HG03095 (cell line): ENCODE results near the gene KLHL1.
"Not testable (repeated sequence)": the region's sequence is repeated elsewhere in the genome, so short reads cannot be mapped to it uniquely, and the experiment has no call there.

Source experiments
- ATAC-seq: cut with Tn5 transposase; IDR thresholded peaks from one replicate; pipeline ENCODE4 v1.9.1; 2021; ENCODE audit warnings: moderate library complexity; ENCODE audit not compliant: unreplicated experiment

Gene KLHL1, protein sequence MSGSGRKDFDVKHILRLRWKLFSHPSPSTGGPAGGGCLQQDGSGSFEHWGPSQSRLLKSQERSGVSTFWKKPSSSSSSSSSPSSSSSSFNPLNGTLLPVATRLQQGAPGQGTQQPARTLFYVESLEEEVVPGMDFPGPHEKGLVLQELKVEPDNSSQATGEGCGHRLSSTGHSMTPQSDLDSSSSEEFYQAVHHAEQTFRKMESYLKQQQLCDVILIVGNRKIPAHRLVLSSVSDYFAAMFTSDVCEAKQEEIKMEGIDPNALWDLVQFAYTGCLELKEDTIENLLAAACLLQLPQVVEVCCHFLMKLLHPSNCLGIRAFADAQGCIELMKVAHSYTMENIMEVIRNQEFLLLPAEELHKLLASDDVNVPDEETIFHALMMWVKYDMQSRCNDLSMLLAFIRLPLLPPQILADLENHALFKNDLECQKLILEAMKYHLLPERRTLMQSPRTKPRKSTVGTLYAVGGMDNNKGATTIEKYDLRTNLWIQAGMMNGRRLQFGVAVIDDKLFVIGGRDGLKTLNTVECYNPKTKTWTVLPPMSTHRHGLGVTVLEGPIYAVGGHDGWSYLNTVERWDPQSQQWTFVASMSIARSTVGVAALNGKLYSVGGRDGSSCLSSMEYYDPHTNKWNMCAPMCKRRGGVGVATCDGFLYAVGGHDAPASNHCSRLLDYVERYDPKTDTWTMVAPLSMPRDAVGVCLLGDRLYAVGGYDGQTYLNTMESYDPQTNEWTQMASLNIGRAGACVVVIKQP

DNA sequence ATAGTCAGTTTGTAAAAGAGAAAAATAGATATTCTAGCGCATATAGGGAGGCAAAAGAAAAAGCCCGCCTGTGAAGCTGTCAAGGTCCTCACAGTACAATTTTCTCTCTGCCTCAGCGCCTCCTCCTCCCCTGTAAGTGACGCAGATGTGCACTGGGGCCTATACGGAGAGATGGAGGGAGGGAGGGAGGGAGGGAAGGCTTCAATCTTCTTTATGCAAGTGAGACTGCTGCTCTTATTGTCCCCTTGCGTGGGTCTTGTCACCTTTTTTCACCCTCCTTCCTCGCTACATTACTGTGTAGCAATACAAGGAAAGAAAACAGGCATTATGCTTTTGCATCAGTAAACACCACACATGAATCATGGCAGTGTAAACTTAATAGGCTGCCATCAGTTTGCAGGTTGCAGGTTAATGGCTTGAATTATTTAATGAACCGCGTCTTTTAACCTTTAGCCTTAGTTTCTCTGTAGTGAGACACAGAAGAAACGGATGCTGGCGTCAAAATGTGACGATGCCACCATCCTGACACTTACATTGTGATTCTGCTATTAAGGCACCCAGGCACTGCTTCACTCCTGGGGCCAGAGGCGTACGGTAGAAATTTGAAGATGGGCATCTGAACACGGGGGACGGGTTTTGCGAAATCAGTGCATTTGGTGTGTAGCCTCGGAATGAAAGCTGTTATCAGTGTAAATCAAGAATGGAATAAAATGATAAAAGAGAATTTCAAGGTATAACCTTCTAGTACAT lies at the start of gene KLHL1:
Gene KLHL1 (minus strand): TSS at position 97 of the 750 bp plus-strand sequence. CDS start 753 bp downstream, outside the sequence.
- no peak for ATAC-seq

DNA sequence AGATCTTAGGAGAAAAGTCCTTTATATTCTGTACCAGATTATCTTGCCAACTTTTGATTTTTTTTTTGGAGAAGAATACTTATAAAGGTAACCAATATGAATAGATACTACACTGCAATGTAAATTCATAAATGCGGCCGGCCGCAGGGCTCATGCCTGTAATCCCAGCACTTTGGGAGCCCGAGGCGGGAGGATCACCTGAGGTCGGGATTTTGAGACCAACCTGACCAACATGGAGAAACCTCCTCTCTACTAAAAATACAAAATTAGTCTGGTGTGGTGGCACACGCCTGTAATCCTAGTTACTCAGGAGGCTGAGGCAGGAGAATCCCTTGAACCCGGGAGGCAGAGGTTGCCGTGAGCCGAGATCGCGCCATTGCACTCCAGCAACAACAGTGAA lies 34.4 kb upstream of the KLHL1 start:
- ATAC-seq: not testable (repeated sequence)

DNA sequence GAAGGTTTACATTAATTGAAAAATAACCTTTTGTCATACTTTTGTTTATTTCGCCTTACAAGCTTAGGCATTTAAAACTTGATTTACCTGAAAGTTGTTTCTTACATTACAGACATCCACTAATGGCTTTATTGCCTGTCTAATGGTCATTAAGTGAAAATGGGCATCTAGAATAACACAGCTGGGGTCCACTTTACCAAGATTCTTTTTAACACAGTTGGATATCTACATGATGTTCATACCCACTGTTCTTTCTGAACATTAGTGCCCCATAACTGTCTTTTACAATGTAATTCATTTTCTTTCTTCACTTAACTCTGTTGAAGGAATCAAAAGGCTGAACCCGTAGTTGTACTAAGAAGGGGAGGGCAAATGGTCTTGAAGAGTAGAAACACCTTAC lies 19.8 kb upstream of the KLHL1 start:
- no peak for ATAC-seq

DNA sequence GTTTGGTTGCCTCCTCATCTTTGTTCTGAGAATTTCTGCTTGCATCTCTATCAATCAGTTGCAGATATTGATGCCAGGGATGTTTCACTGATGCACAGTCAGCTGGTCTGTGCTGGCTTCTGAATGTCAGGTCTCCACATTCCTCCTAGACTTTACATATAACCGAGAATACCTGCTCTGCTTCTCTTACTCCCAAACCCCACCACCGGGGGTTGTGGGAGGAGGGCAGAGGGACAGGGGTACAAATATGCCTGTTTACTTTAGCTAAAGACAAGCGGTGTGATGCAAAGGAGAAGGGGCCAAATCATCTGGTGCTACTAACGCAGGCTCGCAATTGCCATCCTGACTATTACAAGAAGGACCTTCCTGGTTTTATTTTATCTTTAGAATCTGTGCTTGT lies 17.4 kb upstream of the KLHL1 start:
- ATAC-seq: no peak

DNA sequence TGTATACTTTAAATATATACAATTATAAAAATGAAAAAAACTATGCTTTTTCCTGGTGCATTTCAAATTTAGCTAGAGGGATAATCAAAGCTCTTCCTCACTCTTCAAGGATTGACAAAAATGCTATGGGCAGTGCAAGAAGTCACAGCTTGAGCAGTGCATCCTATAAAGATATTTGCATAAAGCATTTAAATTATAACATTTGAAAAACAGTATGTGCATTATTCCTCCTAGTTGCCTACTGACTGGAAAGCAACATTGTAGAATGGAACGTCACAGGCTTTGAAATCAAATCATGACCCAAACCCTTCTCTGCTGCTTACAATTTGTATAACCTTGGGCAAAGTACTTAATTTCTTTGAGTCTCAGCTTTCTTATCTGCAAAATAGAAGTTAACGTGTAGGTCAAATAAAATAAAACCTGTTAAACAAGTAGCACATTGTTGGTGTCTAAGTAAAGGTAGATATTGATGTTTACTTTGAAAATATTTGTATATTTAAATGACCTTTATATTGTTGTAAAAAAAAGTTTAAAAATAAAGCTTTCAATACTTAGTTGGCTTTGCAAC lies 9.2 kb upstream of the KLHL1 start:
- no peak for ATAC-seq

DNA sequence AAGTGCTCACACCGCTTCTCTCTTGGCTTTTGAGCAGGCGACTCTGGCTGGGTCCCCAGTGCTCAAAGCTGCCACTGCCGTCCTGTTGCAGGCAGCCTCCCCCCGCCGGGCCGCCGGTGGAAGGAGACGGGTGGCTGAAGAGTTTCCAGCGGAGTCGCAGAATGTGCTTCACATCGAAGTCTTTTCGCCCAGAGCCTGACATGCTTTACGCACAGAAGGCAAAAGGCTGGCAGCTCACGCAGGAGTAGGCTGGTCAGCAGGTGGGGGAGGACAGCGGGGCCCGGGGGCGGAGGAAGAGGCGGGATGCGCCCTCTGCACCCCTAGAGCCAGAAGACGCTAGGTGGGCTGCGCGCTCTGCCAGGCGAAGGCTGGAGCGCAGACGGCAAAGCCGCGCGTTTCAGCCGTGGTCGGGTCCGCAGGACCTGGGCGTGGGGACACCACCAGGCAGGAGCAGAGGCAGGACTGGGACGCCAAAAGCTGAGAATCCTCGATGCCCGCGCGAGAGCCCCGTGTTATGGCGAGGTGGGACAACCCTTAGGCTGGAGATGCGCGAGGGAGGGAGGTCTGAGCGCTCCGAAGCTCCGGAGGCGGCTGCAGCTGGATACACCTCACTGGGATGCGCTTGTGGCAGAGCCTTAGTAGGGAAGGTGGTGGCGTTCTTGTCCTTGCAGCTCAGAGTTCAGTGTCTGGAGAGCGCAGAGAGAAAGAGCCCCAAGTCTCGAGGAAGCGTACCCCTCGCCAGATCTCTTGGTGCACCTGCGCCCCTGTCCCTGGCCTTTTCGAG lies 562 bp downstream of the KLHL1 start, which contains the start of gene ATXN8OS:
Gene ATXN8OS (plus strand): TSS at position 329 of the 784 bp plus-strand sequence.
- ATAC-seq: no peak

DNA sequence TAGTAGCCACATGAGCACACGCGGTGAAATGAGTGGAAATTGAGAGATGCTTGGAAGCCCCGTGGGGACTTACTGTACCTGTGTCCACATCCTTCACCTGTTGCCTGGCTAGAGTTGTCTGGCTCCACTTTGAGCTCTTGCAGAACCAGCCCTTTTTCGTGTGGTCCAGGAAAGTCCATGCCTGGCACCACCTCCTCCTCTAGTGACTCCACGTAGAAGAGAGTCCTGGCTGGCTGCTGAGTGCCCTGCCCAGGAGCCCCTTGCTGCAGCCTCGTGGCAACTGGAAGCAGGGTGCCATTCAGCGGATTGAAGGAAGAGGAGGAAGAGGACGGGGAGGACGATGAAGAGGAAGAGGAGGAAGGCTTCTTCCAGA lies 1.1 kb downstream of the KLHL1 start:
- no peak for ATAC-seq

DNA sequence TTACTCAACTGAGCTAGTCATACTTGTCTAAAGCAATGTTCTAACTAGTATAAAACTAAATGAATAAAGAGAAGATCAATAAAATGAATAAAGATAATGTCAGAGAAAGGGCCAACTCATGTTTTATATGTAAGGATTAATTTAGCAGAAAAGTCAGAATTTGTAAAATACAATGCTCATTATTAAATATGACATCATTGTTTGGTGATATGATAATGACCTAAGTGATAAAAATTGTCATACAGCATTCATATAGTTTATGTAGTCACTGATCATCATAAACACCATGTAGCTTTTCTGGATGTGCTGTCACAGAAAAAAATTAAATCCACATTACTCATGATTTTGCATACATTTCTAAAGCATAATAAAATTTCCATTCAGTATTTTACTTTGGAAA lies 3.8 kb downstream of the KLHL1 start:
- no peak for ATAC-seq

DNA sequence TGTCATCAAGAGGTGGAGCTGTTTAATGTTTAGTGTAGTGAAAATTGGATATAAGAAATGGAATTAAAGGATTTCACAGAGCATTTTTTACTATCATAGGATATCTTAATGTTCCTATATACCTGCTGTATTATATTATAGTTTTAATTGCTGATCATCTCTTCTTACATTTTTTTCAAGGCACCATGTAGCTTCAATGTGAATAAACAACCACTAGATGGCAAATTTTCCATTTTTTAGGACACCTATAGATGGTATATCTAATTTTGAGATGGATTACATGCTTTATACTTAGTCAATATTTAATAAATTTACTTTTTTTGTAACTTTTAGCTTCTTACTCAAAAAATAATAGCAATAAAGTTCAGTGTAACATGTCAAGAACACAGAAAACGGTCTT lies 9.6 kb downstream of the KLHL1 start:
- ATAC-seq: no peak

DNA sequence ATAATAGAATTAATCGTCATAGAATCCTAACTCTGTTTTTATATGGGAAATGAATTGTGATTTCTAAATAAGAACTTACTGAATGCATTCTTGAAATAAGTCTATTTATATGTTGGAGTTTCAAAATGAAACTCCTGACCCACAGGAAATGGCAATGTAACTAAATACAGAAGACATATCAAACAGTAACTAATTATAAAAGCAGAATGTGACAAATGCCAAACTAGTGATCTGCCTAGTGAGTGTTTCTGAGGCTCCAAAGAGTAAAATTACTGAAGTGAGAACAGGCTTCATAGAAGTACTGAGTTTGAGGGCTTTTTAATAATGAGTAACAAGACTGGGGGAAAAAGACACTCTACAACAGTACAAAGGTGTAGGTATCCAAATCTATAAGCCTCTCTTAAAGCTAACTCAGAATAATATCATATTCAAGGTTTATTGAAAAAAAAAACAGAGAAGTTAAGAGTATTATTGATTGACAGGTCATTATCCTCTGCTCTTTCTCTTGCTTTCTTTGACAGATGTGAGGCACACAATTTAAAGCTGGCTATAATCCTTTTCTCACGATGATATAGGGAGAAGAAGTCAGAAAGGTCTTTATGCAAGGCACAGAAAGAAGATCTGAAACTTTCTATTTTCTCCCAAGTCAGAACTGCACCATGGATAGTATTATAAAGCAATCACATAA lies 18.1 kb downstream of the KLHL1 start:
- peak; percentile 53 for ATAC-seq

DNA sequence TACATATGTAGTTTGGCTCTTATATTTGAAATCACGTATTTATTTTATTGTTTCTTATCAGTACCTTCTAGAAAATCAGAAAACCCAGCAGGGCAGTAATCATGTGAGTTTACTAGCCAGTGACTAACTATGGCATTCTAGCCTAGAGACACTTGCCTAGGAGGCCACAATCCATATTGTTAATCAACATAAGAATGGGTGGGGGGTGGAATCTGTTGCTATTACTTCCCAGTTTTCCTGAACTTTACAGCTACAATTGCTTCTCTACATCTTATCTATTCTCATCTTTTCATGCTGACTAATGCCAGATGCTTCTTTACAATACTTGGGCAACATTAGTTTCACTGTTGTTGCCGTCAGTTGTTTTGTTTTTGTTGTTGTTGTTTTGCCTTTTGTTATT lies 19.3 kb downstream of the KLHL1 start:
- no peak for ATAC-seq

DNA sequence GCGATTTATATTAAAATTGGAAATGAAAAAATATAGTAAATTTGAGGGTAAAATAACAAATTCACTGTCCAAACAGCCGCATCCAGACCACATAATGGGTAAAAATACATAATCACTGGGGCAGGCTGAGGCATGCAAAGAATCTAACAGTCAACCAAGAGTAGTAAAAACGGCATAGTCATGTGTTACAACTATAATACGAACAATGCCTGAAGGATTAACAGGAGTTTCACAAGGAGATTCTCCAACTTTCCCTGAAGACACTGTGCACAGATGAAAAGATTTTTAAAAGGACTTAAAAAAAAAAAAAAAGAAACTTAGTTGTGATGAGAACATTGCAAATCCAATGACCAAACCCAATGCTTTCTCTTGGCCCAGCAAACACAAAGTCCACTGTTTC lies 21.0 kb downstream of the KLHL1 start:
- no peak for ATAC-seq

DNA sequence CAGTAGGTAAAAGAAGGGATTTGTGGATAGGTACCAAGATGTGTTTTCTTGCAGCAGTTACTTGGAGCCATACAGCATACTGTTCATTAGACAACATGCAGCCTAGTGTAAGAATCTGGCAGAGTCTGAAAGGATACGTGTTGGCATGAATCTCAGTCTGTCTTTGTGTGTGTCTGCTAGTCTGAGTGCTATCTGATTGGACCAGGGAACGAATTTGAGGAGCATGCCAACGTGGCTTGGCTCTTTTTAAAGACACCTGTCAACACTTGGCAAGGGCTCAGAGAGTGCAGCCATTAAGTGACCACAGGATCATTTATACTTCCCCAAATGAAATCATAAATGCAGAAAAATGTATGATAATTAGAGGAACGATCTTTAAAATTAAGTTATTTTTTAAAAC lies 28.2 kb downstream of the KLHL1 start:
- no peak for ATAC-seq

DNA sequence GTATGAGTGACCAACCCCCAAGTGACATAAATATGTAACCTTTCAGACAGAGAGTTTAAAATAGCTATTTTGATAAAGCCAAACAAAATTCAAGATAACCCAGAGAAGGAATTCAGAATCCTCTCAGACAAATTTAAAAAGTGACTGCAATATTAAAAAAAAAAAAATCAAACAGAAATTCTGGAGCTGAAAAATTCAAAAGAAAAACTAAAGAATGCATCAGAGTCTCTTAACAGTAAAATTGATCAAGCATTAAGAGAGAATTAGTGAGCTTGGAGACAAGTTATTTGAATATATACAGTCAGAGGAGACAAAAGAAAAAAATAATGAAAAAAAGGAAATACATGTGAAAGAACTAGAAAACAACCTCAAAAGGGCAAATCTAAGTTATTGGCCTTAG lies 53.7 kb downstream of the KLHL1 start:
- no peak for ATAC-seq

DNA sequence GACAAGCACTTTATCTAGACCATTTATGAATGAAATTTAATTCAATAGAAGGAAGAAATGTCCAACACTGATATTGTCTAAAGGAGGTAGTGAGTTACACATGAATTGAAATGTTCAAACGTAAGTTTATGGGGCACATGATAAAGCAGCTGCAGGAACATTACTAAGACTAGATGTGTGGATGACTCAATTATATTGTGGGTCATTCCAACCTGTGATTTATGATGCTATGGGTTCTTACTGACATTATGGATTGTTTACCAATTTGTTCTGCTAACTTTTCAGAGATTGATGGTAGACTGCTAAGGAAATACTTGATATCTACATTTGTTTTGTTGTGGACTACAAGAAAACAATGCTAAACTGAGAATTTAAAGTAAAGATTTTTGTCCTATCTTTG lies 56.7 kb downstream of the KLHL1 start:
- ATAC-seq: no peak

DNA sequence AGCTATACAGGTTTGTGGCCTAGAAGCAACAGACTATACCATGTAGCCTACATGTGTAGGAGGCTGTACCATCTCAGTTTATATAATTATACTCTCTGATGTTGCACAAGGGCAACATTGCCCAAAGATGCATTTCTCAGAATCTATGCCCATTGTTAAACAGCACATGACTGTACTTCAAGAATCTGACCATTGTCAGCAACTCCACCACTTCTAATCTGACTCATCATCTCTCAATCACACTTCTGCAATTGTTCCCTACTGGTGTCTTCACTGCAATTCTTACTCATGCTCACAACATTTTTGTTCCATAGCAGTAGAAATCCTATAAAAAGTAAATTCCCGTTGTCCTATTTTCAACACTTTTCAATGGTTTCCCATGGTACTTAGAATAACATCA lies 64.6 kb downstream of the KLHL1 start:
- peak; percentile 77 for ATAC-seq

DNA sequence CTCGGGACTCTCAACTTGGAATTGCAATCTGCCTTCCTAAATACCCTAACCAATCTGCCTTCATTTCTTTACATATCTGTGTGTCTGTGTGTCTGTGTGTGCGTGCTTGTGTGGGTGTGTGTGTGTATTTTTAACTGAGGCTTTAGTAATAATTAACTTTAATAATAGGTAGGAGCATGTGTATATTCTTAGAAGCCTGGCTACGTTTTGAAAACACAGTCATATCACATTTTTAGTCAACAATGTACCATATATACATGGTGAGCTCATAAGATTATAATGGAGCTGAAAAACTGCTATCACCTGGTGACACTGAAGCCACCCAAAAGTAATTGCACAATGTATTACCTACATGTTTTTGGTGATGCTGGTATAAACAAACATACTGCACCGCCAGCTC lies 66.1 kb downstream of the KLHL1 start:
- no peak for ATAC-seq

DNA sequence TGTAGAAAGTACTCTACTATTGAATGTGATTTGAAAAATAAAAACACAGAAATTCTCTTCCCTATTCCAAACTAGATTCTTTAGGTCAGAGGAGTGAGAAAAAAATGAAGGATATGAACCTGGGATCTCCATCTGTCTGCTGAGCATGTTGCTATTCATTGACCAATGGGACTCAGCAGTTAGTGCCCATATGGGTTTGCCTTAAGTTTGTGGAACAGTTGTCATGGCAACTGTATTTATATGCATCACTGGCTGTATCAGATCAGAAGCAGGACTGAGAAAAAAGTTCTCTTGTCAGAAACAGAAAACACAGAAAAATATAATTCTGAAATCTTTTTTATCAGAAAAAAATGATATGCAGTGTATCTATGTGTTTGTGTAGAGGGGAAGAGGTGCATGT lies 74.0 kb downstream of the KLHL1 start:
- ATAC-seq: no peak

DNA sequence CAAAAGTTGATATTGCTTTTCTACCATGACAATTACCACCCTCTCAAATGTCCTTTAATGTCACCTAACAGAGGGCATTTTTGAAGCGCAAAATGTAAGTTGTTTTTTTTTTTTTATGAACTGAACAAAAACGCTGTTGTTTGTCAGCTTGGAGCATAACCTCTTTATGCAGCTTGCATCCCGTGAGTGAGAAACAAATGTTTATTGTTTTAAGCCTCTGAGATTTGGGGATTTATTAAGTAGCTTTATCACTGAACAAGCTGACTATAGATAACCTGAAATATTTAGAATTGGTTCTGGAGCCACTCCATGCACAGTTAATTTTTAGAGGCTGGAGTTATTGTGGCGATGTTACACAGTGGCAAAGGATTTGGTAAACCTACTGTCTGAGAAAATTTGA lies 80.7 kb downstream of the KLHL1 start:
- no peak for ATAC-seq

DNA sequence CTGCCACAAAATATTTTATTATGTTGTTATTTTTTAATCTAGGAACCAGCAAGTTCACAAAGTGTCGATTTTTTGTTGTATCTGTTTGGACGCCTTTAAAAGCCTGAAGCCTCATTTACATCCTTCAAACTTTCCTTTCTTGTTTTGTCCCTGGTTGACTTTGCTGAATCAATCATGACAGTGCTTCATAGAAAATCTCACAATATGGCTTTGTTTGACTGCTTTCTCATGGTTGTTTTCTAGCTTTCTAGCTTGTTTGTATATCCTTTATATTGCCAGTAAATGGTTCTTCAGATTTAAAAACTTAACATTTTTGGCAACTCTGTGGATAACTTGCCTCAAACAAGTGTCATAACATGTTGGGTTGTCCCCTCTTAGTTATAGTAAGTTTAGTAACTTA lies 84.7 kb downstream of the KLHL1 start:
- no peak for ATAC-seq
